GM18520 (cell line): Measurements from ENCODE around the gene SLC2A9.

Experiments used
- ATAC-seq: cut with Tn5 transposase; IDR thresholded peaks from one replicate; pipeline ENCODE4 v1.9.1; 2021; ENCODE audit not compliant: unreplicated experiment

The SLC2A9 gene

GRCh38 chr4:10046471-10046870 is 25.2 kb upstream of the SLC2A9 start:
- no peak for ATAC-seq

DNA sequence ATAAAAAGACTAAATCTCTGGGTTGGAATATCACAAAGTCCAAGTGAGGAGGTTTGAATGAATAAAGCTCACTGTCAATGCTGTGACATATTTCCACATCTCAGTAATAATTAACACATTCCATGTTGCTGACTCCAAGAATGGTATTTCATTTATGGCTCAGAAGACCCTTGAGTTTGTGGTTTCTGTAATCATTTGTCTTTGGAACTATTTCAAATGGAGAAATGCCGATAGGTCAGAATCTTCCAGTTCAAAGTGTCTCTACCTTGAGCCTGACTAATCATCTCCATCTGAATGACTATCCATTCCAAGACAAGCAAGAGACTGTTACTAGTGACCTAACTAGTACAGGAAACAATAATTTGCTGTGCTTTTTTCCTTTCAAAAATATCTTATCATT is 24.2 kb upstream of the SLC2A9 start:
- no peak for ATAC-seq

- no peak for ATAC-seq
These were observed 19.7 kb upstream of the SLC2A9 start for GRCh38 chr4:10041036-10041435.

- ATAC-seq: peak; percentile 32
These were observed 19.0 kb upstream of the SLC2A9 start for GRCh38 chr4:10040049-10040892.

DNA sequence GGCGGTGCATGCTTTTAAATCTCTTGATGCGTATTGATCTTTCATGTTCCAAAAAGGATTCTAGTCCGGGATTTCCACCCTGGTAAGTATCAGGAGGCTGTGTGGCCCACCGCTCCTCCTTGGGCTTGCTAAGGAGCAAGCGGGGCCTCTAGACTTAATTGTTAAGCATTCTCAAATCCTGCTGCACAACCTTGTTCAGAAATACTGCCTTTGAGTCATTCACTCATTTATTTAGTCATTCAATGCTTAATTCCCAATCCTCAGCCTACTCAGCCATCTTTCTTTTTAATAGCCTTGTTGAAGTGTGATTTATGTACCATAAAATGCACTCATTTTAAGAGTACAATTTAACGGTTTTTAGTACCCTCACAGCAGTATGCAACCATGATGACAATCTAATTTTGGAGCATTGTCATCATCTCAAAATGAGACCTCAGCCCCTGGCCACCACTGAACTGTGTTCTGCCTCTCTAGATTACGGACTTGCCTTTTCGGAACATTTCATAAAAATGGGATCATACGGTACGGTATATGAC is 15.6 kb upstream of the SLC2A9 start:
- ATAC-seq: no peak

GRCh38 chr4:10035130-10035529 is 13.8 kb upstream of the SLC2A9 start:
- ATAC-seq: no peak

DNA sequence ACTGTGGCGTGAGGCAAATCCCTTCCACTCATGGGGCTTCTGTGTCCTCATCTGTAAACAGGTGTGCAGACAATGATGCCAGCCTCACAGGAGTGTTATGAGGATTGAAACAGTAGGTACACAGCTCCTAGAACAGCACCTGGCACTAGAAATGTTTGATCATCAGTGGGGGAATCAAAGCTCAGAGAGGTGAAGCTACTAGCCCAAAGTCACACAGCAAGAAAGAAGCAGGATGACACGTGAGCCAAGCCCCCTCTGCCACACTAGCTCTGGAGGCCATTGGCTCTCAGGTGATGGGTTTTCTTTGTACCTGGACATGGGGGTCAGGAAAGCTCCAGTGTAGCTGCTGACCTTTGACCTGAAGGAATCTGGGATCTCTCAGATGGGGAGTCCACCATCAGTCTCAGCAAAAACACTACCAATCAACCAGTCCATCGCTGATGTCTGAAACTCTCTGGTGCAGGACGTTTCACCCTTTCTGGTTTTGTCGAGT is 13.4 kb upstream of the SLC2A9 start:
- ATAC-seq: no peak

- ATAC-seq: no peak
These were observed 12.8 kb upstream of the SLC2A9 start for GRCh38 chr4:10034136-10034535.

DNA sequence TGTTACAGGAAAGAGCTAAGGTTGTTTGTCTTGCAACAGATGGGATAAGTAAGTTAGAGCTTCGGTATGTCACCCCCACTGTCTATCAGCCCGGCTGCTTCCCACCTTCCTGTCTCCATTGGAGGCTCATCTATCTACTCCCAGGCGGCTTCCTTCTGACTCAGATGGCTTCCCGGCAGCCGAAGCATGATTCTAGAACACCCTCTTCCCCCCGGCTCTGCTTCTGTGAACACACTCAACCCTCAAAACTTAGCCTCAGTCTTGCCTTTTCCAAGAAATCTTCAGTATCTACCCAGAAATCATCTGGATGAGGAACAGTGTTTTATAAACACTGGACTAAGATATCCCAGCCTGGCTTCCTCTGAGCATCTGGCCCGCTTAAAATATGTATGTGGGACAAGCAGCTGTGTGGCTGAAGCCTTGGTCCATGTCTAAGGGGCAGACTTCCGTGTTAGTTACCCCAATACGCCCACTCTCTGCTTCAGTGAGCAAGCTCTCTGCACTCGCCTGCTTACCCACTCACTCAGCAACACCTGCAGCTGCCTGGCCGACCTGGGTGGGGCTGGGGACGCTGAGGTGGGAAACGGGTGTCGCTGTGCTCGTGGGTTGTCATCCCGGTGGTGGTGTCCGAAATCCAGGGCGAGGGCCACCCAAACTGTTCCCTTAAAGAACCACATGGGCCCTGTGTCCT is 12.0 kb upstream of the SLC2A9 start:
- no peak for ATAC-seq

GRCh38 chr4:10032625-10033024 is 11.3 kb upstream of the SLC2A9 start:
- ATAC-seq: no peak

DNA sequence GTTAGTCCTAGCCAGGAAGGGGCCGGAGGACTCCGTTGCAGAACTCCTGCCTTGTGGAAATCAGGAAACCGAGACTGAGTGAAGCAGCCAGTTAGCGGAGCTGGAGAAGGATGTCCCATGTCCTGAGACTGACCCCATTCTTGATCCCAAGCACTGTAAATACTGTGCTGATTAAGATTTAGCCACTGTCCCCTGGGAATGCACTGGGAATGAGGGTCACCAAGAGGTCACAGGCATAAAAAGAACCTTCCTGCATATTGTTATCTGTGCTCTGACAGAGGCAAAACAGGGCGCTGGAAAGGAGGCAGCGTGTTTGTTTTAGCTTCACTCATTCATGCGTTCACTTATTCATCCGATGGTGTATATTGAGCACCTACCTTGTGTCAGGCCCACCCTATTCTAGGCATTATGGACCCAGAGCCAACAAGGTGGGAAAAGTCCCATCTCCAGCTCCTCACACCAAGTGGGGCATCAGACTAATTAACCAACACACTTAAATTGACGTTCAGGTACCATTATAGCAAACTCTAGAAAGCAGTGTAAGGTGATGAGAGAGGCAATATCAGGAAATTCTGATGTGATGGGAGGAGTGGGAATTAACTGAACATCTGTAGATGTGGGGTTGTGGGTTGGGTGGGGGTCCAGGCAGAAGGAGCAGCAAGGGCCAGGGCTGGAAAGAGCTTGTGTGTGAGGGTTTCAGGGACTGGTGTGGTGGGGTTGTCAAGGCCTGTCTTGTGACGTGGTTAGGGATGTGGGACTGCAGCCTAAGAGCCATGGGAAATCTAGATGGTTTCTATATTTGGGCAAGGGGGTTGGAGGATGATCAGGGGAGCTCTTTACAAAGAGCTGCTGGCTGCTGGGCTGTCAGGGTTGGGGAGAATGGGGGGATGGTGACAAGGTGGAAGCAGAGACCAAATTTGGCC is 10.6 kb upstream of the SLC2A9 start:
- no peak for ATAC-seq

- no peak for ATAC-seq
These were observed 9.8 kb upstream of the SLC2A9 start for GRCh38 chr4:10030972-10031667.

DNA sequence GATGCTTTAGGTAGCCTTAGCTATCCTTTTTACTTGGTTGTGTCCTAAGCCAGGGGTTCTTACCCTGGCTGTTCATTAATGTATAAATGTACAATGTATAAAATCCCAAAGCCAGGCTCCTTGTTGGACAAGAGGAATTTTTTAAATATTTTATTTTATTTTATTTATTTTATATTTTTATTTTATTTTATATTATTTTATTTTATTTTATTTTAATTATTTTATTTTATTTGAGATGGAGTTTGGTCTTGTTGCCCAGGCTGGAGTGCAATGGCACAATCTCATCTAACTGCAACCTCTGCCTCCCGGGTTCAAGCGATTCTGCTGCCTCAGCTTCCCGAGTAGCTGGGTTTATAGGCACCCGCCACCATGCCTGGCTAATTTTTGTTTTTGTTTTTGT is 8.1 kb upstream of the SLC2A9 start:
- no peak for ATAC-seq

GRCh38 chr4:10028910-10029309 is 7.6 kb upstream of the SLC2A9 start:
- no peak for ATAC-seq

DNA sequence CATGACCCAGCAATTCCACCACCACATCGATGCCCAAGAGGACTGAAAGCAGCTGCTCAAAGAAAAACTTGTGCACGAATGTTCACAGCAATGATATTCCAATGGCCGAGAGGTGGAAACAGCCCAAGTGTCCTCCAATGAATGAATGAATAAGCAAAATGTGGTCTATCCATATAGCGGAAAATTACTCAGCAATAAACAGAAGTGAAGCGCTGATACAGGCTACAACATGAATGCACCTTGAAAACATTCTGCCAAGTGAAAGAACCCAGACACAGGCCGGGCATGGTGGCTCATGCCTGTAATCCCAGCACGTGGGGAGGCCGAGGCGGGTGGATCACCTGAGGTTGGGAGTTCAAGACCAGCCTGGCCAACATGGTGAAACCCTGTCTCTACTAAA is 5.2 kb upstream of the SLC2A9 start:
- no peak for ATAC-seq

- ATAC-seq: no peak
These were observed 4.0 kb upstream of the SLC2A9 start for GRCh38 chr4:10025230-10025806.

DNA sequence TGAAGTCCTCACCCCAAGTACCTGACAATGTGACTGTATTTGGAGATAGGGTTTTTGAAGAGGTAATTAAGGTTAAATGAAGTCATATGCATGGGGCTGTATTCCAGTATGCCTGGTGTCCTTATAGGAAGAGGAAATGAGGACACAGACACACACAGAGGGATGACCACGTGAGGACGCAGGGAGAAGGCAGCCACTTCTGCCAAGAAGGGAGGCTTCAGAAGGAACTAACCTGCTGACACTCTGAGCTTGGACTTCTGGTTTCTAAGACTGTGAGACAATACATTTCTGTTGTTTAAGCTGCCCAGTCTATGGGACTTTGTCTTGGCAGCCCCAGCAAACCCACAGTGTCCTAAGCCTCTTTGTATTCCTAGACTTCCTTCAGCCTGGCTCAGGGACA is 3.0 kb upstream of the SLC2A9 start:
- no peak for ATAC-seq

- ATAC-seq: no peak
These were observed 2.5 kb upstream of the SLC2A9 start for GRCh38 chr4:10023806-10024205.

DNA sequence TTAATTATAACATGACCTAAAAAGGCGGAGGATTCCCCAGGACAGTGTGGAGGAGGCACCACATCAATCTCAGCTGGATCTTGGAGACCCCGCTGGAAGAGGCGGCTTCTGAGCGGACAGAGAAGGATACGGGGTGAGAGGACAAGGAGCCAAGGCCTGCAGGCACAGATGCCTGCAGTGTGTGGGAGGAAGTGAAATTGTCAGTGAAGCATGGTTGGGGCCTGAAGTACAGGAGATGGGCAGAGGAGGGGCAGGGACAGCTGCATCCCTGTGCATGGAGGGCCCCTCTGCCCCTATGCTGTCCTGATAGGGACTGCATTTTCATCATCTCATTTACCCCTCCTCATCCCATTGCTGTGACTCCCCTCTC is 1.7 kb upstream of the SLC2A9 start:
- ATAC-seq: no peak
